ENCODE measurements around the gene GLTPD2. TPM values are rescaled to one million over a fixed set of nuclear protein-coding genes. Genes with fewer than 3 reads are reported as not detected.
A peak's percentile ranks its signal among the peaks of the same experiment; 100 is the strongest.

Gene GLTPD2
- total RNA-seq, 2 experiments from 2014 or later: not detected

GRCh38 chr17:4833178-4833940 lies 44.6 kb downstream of the GLTPD2 start, which contains the start of gene MINK1:
Gene MINK1 (plus strand): TSS chr17:4833340. CDS start chr17:4833584, 244 bp downstream.
- CTCF ChIA-PET (ENCODE audit: unreplicated experiment): interaction anchor here (0.9 kb wide), 1 partner anchor 43 kb away, joined by 3 read pairs; no protein-coding TSS in a partner anchor
- Histone ChIP-seq H3K27ac (ENCODE audit: low read depth, low read length, poor library complexity, severe bottlenecking) (peak within 1 kb of the TSS; percentile 49), H3K9me2 (ENCODE audit: insufficient read depth, low read length) (no peaks in the 10 kb centered on the region), H3K9me3 (ENCODE audit: low read length) (no peaks in the 10 kb centered on the region), H3K4me2 (ENCODE audit: low read length) (peak within 1 kb of the TSS; percentile 80), H4K20me1 (ENCODE audit: insufficient read depth, low read length) (no peaks in the 10 kb centered on the region), H2AFZ (ENCODE audit: low read length) (peak within 1 kb of the TSS; percentile 91; the same call in 1 of the 2 replicates), H3K4me3 (ENCODE audit: low read depth, low read length, poor library complexity, severe bottlenecking) (peak within 1 kb of the TSS; percentile 87), H3K36me3 (ENCODE audit: insufficient read depth, low read length) (peaks cover 25% of the 10 kb centered on the region; the same call in 1 of the 2 replicates), H3K4me1 (ENCODE audit: insufficient read depth, low read length, poor library complexity, severe bottlenecking) (peaks cover 23% of the 10 kb centered on the region), H3K79me2 (ENCODE audit: insufficient read depth, low read depth, low read length) (peaks cover 37% of the 10 kb centered on the region)
- BruUV-seq (replicated peaks): no TSS peak
- intact Hi-C loops (cut with micrococcal nuclease; ENCODE audit: unreplicated experiment): loop anchor here (2.0 to 5.0 kb wide), 2 partner anchors 27 to 196 kb away; partner anchors contain the start of gene PLD2
- POLR2A ChIA-PET: interaction anchor here (0.7 to 1.3 kb wide), 2 partner anchors 43 to 107 kb away, joined by 3 to 4 read pairs; partner anchors contain the start of genes RNF167 and SLC25A11
- TF ChIP-seq EZH2phosphoT487 (IDR thresholded peaks at IDR 0.05; ENCODE audit: borderline replicate concordance, low read depth, low read length): no peak
- no peak for TF ChIP-seq CTCF (conservative IDR thresholded peaks at IDR 0.05; ENCODE audit: low read length)
- peak; percentile 96 for DNase-seq (ENCODE audit: low spot score)

GRCh38 chr17:4833941-4834680 lies 45.3 kb downstream of the GLTPD2 start:
- CTCF ChIA-PET (ENCODE audit: unreplicated experiment): interaction anchor here (0.9 kb wide), 1 partner anchor 44 kb away, joined by 3 read pairs; no protein-coding TSS in a partner anchor
- BruUV-seq (replicated peaks): TSS peak; percentile 46
- POLR2A ChIA-PET: interaction anchor here (0.7 kb wide), 1 partner anchor 106 kb away, joined by 4 read pairs; the partner anchor contains the start of genes RNF167 and SLC25A11

More at GRCh38 chr17:4833941-4834680, 45.3 kb downstream of the GLTPD2 start:
- DNase-seq (ENCODE audit: low spot score): peak; percentile 26
- TF ChIP-seq CTCF (conservative IDR thresholded peaks at IDR 0.05; ENCODE audit: low read length): no peak
- intact Hi-C loops (cut with micrococcal nuclease; ENCODE audit: unreplicated experiment): loop anchor here (2.0 to 5.0 kb wide), 2 partner anchors 27 to 197 kb away; partner anchors contain the start of gene PLD2
- no peaks in the 10 kb centered on the region for H4K20me1 ChIP-seq (ENCODE audit: insufficient read depth, low read length)
- peaks cover 37% of the 10 kb centered on the region for H3K79me2 ChIP-seq (ENCODE audit: insufficient read depth, low read depth, low read length)
- H2AFZ ChIP-seq (ENCODE audit: low read length): peak overlapping the region; percentile 91; the same call in 1 of the 2 replicates
- H3K4me3 ChIP-seq (ENCODE audit: low read depth, low read length, poor library complexity, severe bottlenecking): peak overlapping the region; percentile 87
- peak overlapping the region; percentile 49 for H3K27ac ChIP-seq (ENCODE audit: low read depth, low read length, poor library complexity, severe bottlenecking)
- H3K36me3 ChIP-seq (ENCODE audit: insufficient read depth, low read length): peaks cover 28% of the 10 kb centered on the region; the same call in 1 of the 2 replicates
- peak overlapping the region; percentile 80 for H3K4me2 ChIP-seq (ENCODE audit: low read length)
- H3K4me1 ChIP-seq (ENCODE audit: insufficient read depth, low read length, poor library complexity, severe bottlenecking): peaks cover 23% of the 10 kb centered on the region
- H3K9me2 ChIP-seq (ENCODE audit: insufficient read depth, low read length): no peaks in the 10 kb centered on the region
- no peaks in the 10 kb centered on the region for H3K9me3 ChIP-seq (ENCODE audit: low read length)

All from OCI-LY7 (cell line).